ENCODE data around the gene CD28.
A peak's percentile ranks its signal among the peaks of the same experiment; 100 is the strongest.
"Not testable (repeated sequence)": the region's sequence is repeated elsewhere in the genome, so short reads cannot be mapped to it uniquely, and the experiment has no call there.

Gene CD28

GRCh38 chr2:203688798-203689197 is 17.6 kb upstream of the CD28 start:
- no peak for DNase-seq

- DNase-seq = no peak
Observed at GRCh38 chr2:203689426-203690116, 16.9 kb upstream of the CD28 start.

- DNase-seq = no peak
Observed at GRCh38 chr2:203690117-203690431, 16.4 kb upstream of the CD28 start.

GRCh38 chr2:203690441-203691047 is 15.9 kb upstream of the CD28 start:
- no peak for DNase-seq

- no peak for DNase-seq
Observed at GRCh38 chr2:203691149-203691548, 15.3 kb upstream of the CD28 start.

- DNase-seq = no peak
Observed at GRCh38 chr2:203692031-203692710, 14.3 kb upstream of the CD28 start.

GRCh38 chr2:203693242-203693879 is 13.1 kb upstream of the CD28 start:
- no peak for DNase-seq

GRCh38 chr2:203694191-203694590 is 12.2 kb upstream of the CD28 start:
- DNase-seq = no peak

- no peak for DNase-seq
Observed at GRCh38 chr2:203697190-203697589, 9.2 kb upstream of the CD28 start.

- not testable (repeated sequence) for DNase-seq
Observed at GRCh38 chr2:203697763-203698162, 8.7 kb upstream of the CD28 start.

GRCh38 chr2:203698410-203698809 is 8.0 kb upstream of the CD28 start:
- not testable (repeated sequence) for DNase-seq

GRCh38 chr2:203704430-203704829 is 2.0 kb upstream of the CD28 start:
- DNase-seq = no peak

GRCh38 chr2:203705178-203705577 is 1.3 kb upstream of the CD28 start:
- DNase-seq = peak; percentile 60

- no peak for DNase-seq
Observed at GRCh38 chr2:203707530-203707929, 1.1 kb downstream of the CD28 start.

GRCh38 chr2:203708846-203709396 is 2.5 kb downstream of the CD28 start:
- no peak for DNase-seq

GRCh38 chr2:203709416-203710040 is 3.1 kb downstream of the CD28 start:
- DNase-seq = no peak

- no peak for DNase-seq
Observed at GRCh38 chr2:203710226-203710625, 3.8 kb downstream of the CD28 start.

GRCh38 chr2:203710952-203711351 is 4.5 kb downstream of the CD28 start:
- no peak for DNase-seq

GRCh38 chr2:203711399-203711798 is 5.0 kb downstream of the CD28 start:
- DNase-seq = no peak

GRCh38 chr2:203713381-203713780 is 6.9 kb downstream of the CD28 start:
- no peak for DNase-seq

GRCh38 chr2:203714112-203714511 is 7.7 kb downstream of the CD28 start:
- DNase-seq = no peak

- no peak for DNase-seq
Observed at GRCh38 chr2:203715744-203716143, 9.3 kb downstream of the CD28 start.

- DNase-seq = peak; percentile 59
Observed at GRCh38 chr2:203718087-203718486, 11.6 kb downstream of the CD28 start.
